T-cell (primary cell): Measurements from ENCODE around the gene BRD1. TPM values are rescaled to one million over a fixed set of nuclear protein-coding genes. Genes with fewer than 3 reads are reported as not detected.
A peak's percentile ranks its signal among the peaks of the same experiment; 100 is the strongest.
"Not testable (repeated sequence)": the region's sequence is repeated elsewhere in the genome, so short reads cannot be mapped to it uniquely, and the experiment has no call there.

Experiments used
- ATAC-seq, 4 experiments: fragments of 200-7000 bp in 3 of 4; fragments of 150-1000 bp in 1 of 4; cut with Tn5 transposase; replicated peaks in 1 of 4; 1 replicate in 3 of 4; 2 replicates in 1 of 4; pipeline ENCODE4 v1.10.0; 2021; ENCODE audit warnings: moderate library complexity in 3 of 4, mild to moderate bottlenecking in 2 of 4, moderate number of reproducible peaks in 1 of 4
- CTCF ChIA-PET, 2 donors: fragments of 300-600 bp; sonication (Branson Sonifier 250); formaldehyde crosslinking; loops; one replicate each; lab custom pipeline; 2022; ENCODE audit warnings: antibody characterized with exemption in 2 of 2; lab: Charles Lee
- POLR2A ChIA-PET, 2 donors: fragments of 300-600 bp; sonication (Branson Sonifier 250); formaldehyde crosslinking; loops; one replicate each; lab custom pipeline; 2022; ENCODE audit warnings: antibody characterized with exemption in 2 of 2; lab: Charles Lee
- DNase-seq, 35 experiments: peaks; one replicate each; pipeline versions ENCODE4 v3.0.0 to v3.0.0-alpha.2; 2013 to 2023
- H3K27ac ChIP-seq: one replicate; pipeline ENCODE4 v1.5.1; 2013; ENCODE audit warnings: low read length
- H3K27me3 ChIP-seq, 2 experiments: replicated peaks in 1 of 2; 1 replicate in 1 of 2; 2 replicates in 1 of 2; pipeline versions ENCODE4 v1.6.1 to v1.7.0; 2013; ENCODE audit warnings: low read length in 1 of 2, mixed read lengths in 1 of 2; ENCODE audit not compliant: control insufficient read depth in 2 of 2, insufficient read depth in 2 of 2; ENCODE audit errors: extremely low read depth in 1 of 2
- H3K36me3 ChIP-seq, 2 donors: 1 replicate in 1 of 2; 2 replicates in 1 of 2; pipeline versions ENCODE4 v1.6.1 to v1.7.0; 2013; ENCODE audit warnings: low read length in 1 of 2; ENCODE audit not compliant: control insufficient read depth in 2 of 2, insufficient read depth in 1 of 2; ENCODE audit errors: extremely low read depth in 1 of 2
- H3K4me1 ChIP-seq, 2 experiments: 1 replicate in 1 of 2; 2 replicates in 1 of 2; pipeline versions ENCODE4 v1.6.1 to v1.7.0; 2013; ENCODE audit warnings: low read length in 2 of 2, mixed read lengths in 1 of 2; ENCODE audit not compliant: insufficient read depth in 2 of 2, control insufficient read depth in 1 of 2; ENCODE audit errors: extremely low read depth in 1 of 2
- H3K4me3 ChIP-seq, 2 donors: 1 replicate in 1 of 2; 2 replicates in 1 of 2; pipeline versions ENCODE4 v1.5.1 to v1.7.0; 2013; ENCODE audit warnings: mild to moderate bottlenecking in 2 of 2, low read length in 1 of 2, moderate library complexity in 1 of 2; ENCODE audit not compliant: control insufficient read depth in 1 of 2; ENCODE audit errors: extremely low read depth in 1 of 2
- H3K9me3 ChIP-seq: 2 replicates; pipeline ENCODE4 v1.7.0; 2013
- H3K27ac Mint-ChIP-seq, 2 donors: one replicate each; pipeline ENCODE4 v1.8.0; 2020 to 2021; ENCODE audit warnings: mild to moderate bottlenecking in 2 of 2, mixed read lengths in 2 of 2
- H3K27me3 Mint-ChIP-seq, 2 donors: one replicate each; pipeline ENCODE4 v1.8.0; 2021 to 2022; ENCODE audit warnings: mixed read lengths in 2 of 2
- H3K36me3 Mint-ChIP-seq: one replicate; pipeline ENCODE4 v1.8.0; 2021; ENCODE audit warnings: mixed read lengths
- H3K4me1 Mint-ChIP-seq, 3 donors: one replicate each; pipeline ENCODE4 v1.8.0; 2020 to 2022; ENCODE audit warnings: mixed read lengths in 3 of 3, mild to moderate bottlenecking in 1 of 3
- H3K4me3 Mint-ChIP-seq, 3 donors: one replicate each; pipeline ENCODE4 v1.8.0; 2020 to 2022; ENCODE audit warnings: mild to moderate bottlenecking in 3 of 3, mixed read lengths in 3 of 3, moderate library complexity in 3 of 3
- H3K9me3 Mint-ChIP-seq, 3 donors: one replicate each; pipeline ENCODE4 v1.8.0; 2020 to 2022; ENCODE audit warnings: mixed read lengths in 3 of 3
- WGBS: methylation state at CpG from one replicate; pipeline ENCODE4 v1.1.5; 2013; ENCODE audit warnings: missing lambda C conversion rate; ENCODE audit not compliant: insufficient coverage; 5-methylcytosine and 5-hydroxymethylcytosine counted together
- total RNA-seq, 35 experiments: library from RNA in 6 of 35; stranded (reverse) in 6 of 35; fragments of 120-200 nt in 1 of 35; gene quantifications; one replicate each; pipeline versions ENCODE4 v1.2.1 to v1.2.4 and lab custom pipeline; 2013 to 2026

The BRD1 gene
- total RNA-seq, 5 donors from 2014 or later (not counting 1 experiment from before 2014, with no cell fraction given): 86.4 to 140 (median 92.9) TPM

GRCh38 chr22:49855251-49855911 lies 27.7 kb upstream of the BRD1 start:
- POLR2A ChIA-PET: interaction anchor here in 1 of 2 donors (0.5 to 1.1 kb wide), 2 partner anchors 17 to 33 kb away, joined by 3 read pairs; no protein-coding TSS in a partner anchor

GRCh38 chr22:49853981-49854831 lies 26.5 kb upstream of the BRD1 start:
- Mint-ChIP-seq H3K4me1 (peaks cover 54 to 69% (median 63%) of the 10 kb centered on the region in 3 donors), H3K27ac (peak overlapping the region; percentile 93 to 97), H3K36me3 (peaks cover 3% of the 10 kb centered on the region), H3K9me3 (no peaks in the 10 kb centered on the region), H3K27me3 (peaks cover 0 to 4% of the 10 kb centered on the region in 2 donors), H3K4me3 (peak overlapping the region; percentile 96 to 98 (median 96))
- peak overlapping the region; percentile 54 for H3K27ac ChIP-seq
- ChIA-PET POLR2A (interaction anchor here (0.6 to 0.9 kb wide), 3 partner anchors 11 to 21 kb away, joined by 3 to 7 read pairs (median 4); no protein-coding TSS in a partner anchor), CTCF (no interaction called here)
- H3K4me3 ChIP-seq: peak overlapping the region; percentile 66 to 82
- DNase-seq: peak in 6 of 35 experiments; percentile 22 to 46 (median 30)
- peak in 3 of 4 experiments; percentile 24 to 38 (median 26) for ATAC-seq
- no peaks in the 10 kb centered on the region for H3K9me3 ChIP-seq
- under 1% methylated on average over 98 of the region's 101 CpGs for WGBS
- H3K4me1 ChIP-seq: peaks cover 20 to 60% of the 10 kb centered on the region in 2 experiments
- H3K36me3 ChIP-seq: peaks cover 4 to 9% of the 10 kb centered on the region in 2 donors
- H3K27me3 ChIP-seq: peaks cover 0 to 17% of the 10 kb centered on the region in 2 experiments

More at GRCh38 chr22:49855251-49855911, 27.7 kb upstream of the BRD1 start:
- H3K9me3 ChIP-seq: no peaks in the 10 kb centered on the region
- CTCF ChIA-PET: interaction anchor here in 1 of 2 donors (0.7 kb wide), 2 partner anchors 9 to 13 kb away, joined by 3 read pairs; no protein-coding TSS in a partner anchor
- peak overlapping the region; percentile 6 for H3K27ac ChIP-seq
- no peak for ATAC-seq
- H3K4me3 ChIP-seq: peak overlapping the region; percentile 0 to 25
- Mint-ChIP-seq H3K36me3 (peaks cover 3% of the 10 kb centered on the region), H3K9me3 (no peaks in the 10 kb centered on the region), H3K27ac (peak overlapping the region; percentile 93 to 97), H3K27me3 (peaks cover 0 to 4% of the 10 kb centered on the region in 2 donors), H3K4me3 (peak overlapping the region; percentile 96 to 98 (median 96)), H3K4me1 (peaks cover 57 to 65% (median 62%) of the 10 kb centered on the region in 3 donors)
- peaks cover 0 to 7% of the 10 kb centered on the region in 2 experiments for H3K27me3 ChIP-seq
- peak in 3 of 35 experiments; percentile 28 to 38 (median 30) for DNase-seq
- peaks cover 13 to 50% of the 10 kb centered on the region in 2 experiments for H3K4me1 ChIP-seq
- H3K36me3 ChIP-seq: peaks cover 4 to 9% of the 10 kb centered on the region in 2 donors
- WGBS: 80% methylated on average over 1 of the region's 9 CpGs

GRCh38 chr22:49852898-49853894 lies 25.5 kb upstream of the BRD1 start, which contains the start of gene ZBED4:
ZBED4 (plus strand) TSS chr22:49853844; CDS start chr22:49883663, 29,819 bp downstream.
- no peaks in the 10 kb centered on the region for H3K9me3 ChIP-seq
- WGBS: 1% methylated on average over 111 of the region's 127 CpGs
- CTCF ChIA-PET: interaction anchor here in 1 of 2 donors (0.6 kb wide), 1 partner anchor 21 kb away, joined by 3 read pairs; no protein-coding TSS in a partner anchor

GRCh38 chr22:49852568-49852897 lies 24.9 kb upstream of the BRD1 start:
- Mint-ChIP-seq H3K4me1 (peaks cover 44 to 53% (median 52%) of the 10 kb centered on the region in 3 donors), H3K4me3 (peak overlapping the region; percentile 53 to 71 (median 66)), H3K27ac (peak overlapping the region; percentile 13 to 59)
- ChIA-PET CTCF (interaction anchor here in 1 of 2 donors (0.6 kb wide), 1 partner anchor 20 kb away, joined by 3 read pairs; no protein-coding TSS in a partner anchor), POLR2A (interaction anchor here in 1 of 2 donors (0.7 to 0.9 kb wide), 2 partner anchors 8 to 14 kb away, joined by 3 read pairs; no protein-coding TSS in a partner anchor)
- Histone ChIP-seq H3K4me1 (peaks cover 23 to 72% of the 10 kb centered on the region in 2 experiments), H3K4me3 (peak overlapping the region in 1 of 2 donors; percentile 54), H3K27me3 (peaks cover 0 to 24% of the 10 kb centered on the region in 2 experiments), H3K27ac (peak overlapping the region; percentile 67)
- not testable (repeated sequence) for H3K9me3 Mint-ChIP-seq, H3K27me3 Mint-ChIP-seq, H3K9me3 ChIP-seq, ATAC-seq, DNase-seq, H3K36me3 Mint-ChIP-seq, H3K36me3 ChIP-seq
- 77% methylated on average over 13 of the region's 13 CpGs for WGBS

More at GRCh38 chr22:49852898-49853894, 25.5 kb upstream of the BRD1 start, which contains the start of gene ZBED4:
- Histone ChIP-seq H3K4me3 (peak within 1 kb of the TSS; percentile 66 to 82), H3K27me3 (peaks cover 0 to 19% of the 10 kb centered on the region in 2 experiments), H3K36me3 (peaks cover 4 to 9% of the 10 kb centered on the region in 2 donors), H3K4me1 (peaks cover 23 to 69% of the 10 kb centered on the region in 2 experiments), H3K27ac (peak within 1 kb of the TSS; percentile 67)
- POLR2A ChIA-PET: interaction anchor here in 1 of 2 donors (0.9 kb wide), 1 partner anchor 15 kb away, joined by 3 read pairs; no protein-coding TSS in a partner anchor
- H3K4me3 Mint-ChIP-seq: peak within 1 kb of the TSS; percentile 96 to 98 (median 96)
- H3K27ac Mint-ChIP-seq: peak within 1 kb of the TSS; percentile 93 to 97
- peak; percentile 80 to 90 (median 81) for ATAC-seq
- H3K36me3 Mint-ChIP-seq: no peaks in the 10 kb centered on the region
- H3K9me3 Mint-ChIP-seq: no peaks in the 10 kb centered on the region
- peaks cover 0 to 4% of the 10 kb centered on the region in 2 donors for H3K27me3 Mint-ChIP-seq
- H3K4me1 Mint-ChIP-seq: peaks cover 46 to 59% (median 53%) of the 10 kb centered on the region in 3 donors
- peak; percentile 89 to 100 (median 94) for DNase-seq
